Chondrocyte (in vitro differentiated cells): Measurements from ENCODE around the gene QRFPR. TPM values are rescaled to one million over a fixed set of nuclear protein-coding genes. Genes with fewer than 3 reads are reported as not detected.
"Not testable (repeated sequence)": the region's sequence is repeated elsewhere in the genome, so short reads cannot be mapped to it uniquely, and the experiment has no call there.

Source experiments
- DNase-seq: peaks from one replicate; pipeline ENCODE4 v3.0.0; 2021; ENCODE audit warnings: mixed read lengths, low spot score
- H3K27ac Mint-ChIP-seq: one replicate; pipeline ENCODE4 v1.8.0; 2021; ENCODE audit warnings: mild to moderate bottlenecking, moderate library complexity, mixed read lengths; ENCODE audit not compliant: unreplicated experiment
- H3K27me3 Mint-ChIP-seq: 2 replicates; pipeline ENCODE4 v1.8.0; 2021; ENCODE audit warnings: low read depth, mixed read lengths
- H3K36me3 Mint-ChIP-seq: 2 replicates; pipeline ENCODE4 v1.8.0; 2021; ENCODE audit warnings: low read depth, mixed read lengths
- H3K4me1 Mint-ChIP-seq: 2 replicates; pipeline ENCODE4 v1.8.0; 2021; ENCODE audit warnings: low read depth, mild to moderate bottlenecking, mixed read lengths
- H3K4me3 Mint-ChIP-seq: one replicate; pipeline ENCODE4 v1.8.0; 2021; ENCODE audit warnings: mild to moderate bottlenecking, moderate library complexity, mixed read lengths; ENCODE audit not compliant: unreplicated experiment
- H3K9me3 Mint-ChIP-seq: 2 replicates; pipeline ENCODE4 v1.8.0; 2021; ENCODE audit warnings: low read depth, mixed read lengths
- long read RNA-seq: library from polyadenylated mRNA; stranded (forward); transcript quantifications from one replicate; pipeline ENCODE4 v2.0.0, GENCODE V29; 2021
- total RNA-seq: library from RNA; stranded (reverse); gene quantifications from 3 replicates; pipeline ENCODE4 v1.2.1, GENCODE V29; 2021
- TF ChIP-seq, protein P1 (sequence below): fragments of 200-600 bp; sonication (generic); IDR thresholded peaks from 2 replicates; pipeline ENCODE4 v1.5.0; 2021; ENCODE audit warnings: antibody characterized with exemption, mild to moderate bottlenecking, moderate library complexity

Gene QRFPR
- total RNA-seq = not detected in 3 replicates
- long read RNA-seq = 0 reads

DNA sequence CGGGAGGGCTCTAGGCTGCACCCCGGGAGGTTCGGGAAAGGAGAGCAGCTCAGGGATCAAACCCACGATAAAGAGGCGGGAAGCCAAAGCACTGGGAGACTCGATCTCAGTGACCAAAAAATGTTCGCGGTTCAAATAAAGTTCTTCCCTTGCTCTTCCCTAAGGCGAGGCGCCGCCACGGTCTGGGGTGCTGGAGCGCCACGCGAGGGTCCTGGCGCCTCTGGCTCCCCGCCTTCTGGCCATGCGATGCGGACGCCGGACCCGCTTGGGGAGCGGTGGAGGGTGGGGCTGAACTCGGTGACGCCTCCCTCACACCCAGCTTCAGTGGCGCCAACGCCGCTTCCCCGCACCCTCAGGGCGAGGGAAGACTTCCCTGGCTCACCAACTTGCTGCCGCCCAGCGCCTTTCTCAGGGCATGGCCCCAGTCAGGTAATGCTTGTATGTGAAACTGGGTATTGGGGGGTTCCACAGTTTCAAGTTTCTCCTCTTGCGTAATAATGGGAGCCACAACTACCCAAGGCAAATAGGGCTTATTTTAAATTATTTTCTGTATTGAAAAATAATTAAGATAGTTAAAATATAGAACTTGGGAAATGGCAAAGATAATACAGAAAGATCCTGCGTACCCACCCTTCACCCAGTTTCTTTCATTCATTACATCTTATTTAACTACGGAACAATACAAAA lies at the start of gene QRFPR:
TSS of gene QRFPR (minus strand) at position 243 of the 687 bp plus-strand sequence. CDS start 371 bp downstream, outside the sequence.
- H3K9me3 Mint-ChIP-seq = no peaks in the 10 kb centered on the region
- H3K27ac Mint-ChIP-seq = no peak within 1 kb of the TSS
- H3K27me3 Mint-ChIP-seq = peaks cover 62% of the 10 kb centered on the region
- TF ChIP-seq, protein P1, sequence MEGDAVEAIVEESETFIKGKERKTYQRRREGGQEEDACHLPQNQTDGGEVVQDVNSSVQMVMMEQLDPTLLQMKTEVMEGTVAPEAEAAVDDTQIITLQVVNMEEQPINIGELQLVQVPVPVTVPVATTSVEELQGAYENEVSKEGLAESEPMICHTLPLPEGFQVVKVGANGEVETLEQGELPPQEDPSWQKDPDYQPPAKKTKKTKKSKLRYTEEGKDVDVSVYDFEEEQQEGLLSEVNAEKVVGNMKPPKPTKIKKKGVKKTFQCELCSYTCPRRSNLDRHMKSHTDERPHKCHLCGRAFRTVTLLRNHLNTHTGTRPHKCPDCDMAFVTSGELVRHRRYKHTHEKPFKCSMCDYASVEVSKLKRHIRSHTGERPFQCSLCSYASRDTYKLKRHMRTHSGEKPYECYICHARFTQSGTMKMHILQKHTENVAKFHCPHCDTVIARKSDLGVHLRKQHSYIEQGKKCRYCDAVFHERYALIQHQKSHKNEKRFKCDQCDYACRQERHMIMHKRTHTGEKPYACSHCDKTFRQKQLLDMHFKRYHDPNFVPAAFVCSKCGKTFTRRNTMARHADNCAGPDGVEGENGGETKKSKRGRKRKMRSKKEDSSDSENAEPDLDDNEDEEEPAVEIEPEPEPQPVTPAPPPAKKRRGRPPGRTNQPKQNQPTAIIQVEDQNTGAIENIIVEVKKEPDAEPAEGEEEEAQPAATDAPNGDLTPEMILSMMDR = no peak
- peaks cover 2% of the 10 kb centered on the region for H3K36me3 Mint-ChIP-seq
- H3K4me1 Mint-ChIP-seq = peaks cover 14% of the 10 kb centered on the region
- H3K4me3 Mint-ChIP-seq = peak within 1 kb of the TSS; percentile 66
- DNase-seq = no peak

DNA sequence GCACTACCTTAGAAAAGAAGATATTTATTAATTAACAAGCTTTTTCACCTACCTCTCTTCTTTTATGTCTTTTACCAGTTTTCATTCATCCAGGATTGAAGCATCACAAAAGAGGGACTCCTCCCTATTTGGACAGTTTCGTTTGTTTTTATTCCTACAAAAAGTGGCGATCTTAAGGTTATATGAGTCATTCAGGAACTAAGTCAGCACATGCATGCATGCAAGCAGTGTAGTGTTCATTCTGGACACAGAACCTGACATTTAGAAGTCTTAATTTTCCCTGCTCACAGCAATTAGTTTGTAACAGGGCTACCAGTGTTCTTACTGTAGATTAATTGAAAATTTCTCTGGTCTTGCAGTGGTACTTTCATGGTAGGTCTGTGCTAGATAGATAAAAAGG lies 47.9 kb upstream of the QRFPR start:
- no peak for DNase-seq
- H3K36me3 Mint-ChIP-seq = peaks cover 2% of the 10 kb centered on the region
- H3K27ac Mint-ChIP-seq = no peak overlapping the region
- TF ChIP-seq, protein P1 = no peak
- no peak overlapping the region for H3K4me3 Mint-ChIP-seq
- H3K9me3 Mint-ChIP-seq = peaks cover 15% of the 10 kb centered on the region
- H3K27me3 Mint-ChIP-seq = no peaks in the 10 kb centered on the region
- H3K4me1 Mint-ChIP-seq = peaks cover 5% of the 10 kb centered on the region

DNA sequence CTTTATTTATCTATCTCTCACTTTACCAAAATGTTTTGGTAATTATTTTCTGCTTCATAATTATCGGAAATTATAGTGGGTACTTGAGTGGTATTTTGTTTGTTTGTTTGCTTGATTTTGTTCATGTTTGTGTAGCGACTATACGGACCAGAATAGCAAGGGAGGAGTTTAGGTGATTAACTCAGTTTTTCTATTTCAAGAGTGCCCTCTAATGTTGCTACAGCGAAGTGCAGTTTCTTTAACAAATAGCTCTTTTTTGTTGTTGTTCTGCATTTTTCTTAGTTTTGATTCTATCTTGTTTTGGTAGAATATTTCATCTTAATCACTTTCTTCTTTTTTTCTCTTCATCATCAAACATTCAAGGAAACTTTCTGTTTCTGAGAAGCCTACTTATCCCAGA lies 40.8 kb upstream of the QRFPR start:
- peaks cover 7% of the 10 kb centered on the region for H3K27me3 Mint-ChIP-seq
- peaks cover 2% of the 10 kb centered on the region for H3K9me3 Mint-ChIP-seq
- DNase-seq = no peak
- H3K36me3 Mint-ChIP-seq = no peaks in the 10 kb centered on the region
- no peaks in the 10 kb centered on the region for H3K4me1 Mint-ChIP-seq
- no peak overlapping the region for H3K4me3 Mint-ChIP-seq
- no peak overlapping the region for H3K27ac Mint-ChIP-seq
- TF ChIP-seq, protein P1 = peak; percentile 45

DNA sequence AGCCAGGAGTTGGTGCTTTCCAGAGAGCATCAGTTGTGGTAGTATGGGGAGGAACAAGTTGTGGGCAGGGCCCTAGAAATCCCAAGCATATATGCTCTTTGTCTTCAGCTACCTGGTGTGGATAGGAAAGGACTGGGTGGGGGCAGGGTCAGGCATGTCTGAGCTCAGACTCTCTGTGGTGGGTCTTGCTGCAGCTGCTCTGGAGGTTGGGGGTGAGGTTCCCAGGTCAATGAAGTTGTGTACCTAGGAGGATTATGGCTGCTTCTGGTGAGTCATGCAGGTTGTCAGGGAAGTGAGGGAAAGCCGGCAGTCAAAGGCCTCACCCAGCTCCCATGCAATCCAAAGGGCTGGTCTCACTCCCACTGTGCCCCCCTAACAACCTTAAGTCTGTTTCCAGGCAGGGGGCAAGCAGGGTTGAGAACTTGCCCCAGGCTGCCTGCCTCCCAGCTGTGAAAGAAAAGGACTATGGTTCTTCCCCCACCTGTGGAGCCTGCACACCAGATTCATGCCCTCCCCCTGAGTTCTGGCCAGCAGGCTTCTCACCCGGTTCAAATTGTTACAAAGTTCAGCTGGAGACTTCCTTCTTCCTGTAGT lies 30.4 kb upstream of the QRFPR start:
- peaks cover 18% of the 10 kb centered on the region for H3K9me3 Mint-ChIP-seq
- TF ChIP-seq, protein P1 = no peak
- H3K4me3 Mint-ChIP-seq = no peak overlapping the region
- peaks cover 1% of the 10 kb centered on the region for H3K36me3 Mint-ChIP-seq
- no peak overlapping the region for H3K27ac Mint-ChIP-seq
- no peaks in the 10 kb centered on the region for H3K4me1 Mint-ChIP-seq
- no peak for DNase-seq
- peaks cover 4% of the 10 kb centered on the region for H3K27me3 Mint-ChIP-seq

DNA sequence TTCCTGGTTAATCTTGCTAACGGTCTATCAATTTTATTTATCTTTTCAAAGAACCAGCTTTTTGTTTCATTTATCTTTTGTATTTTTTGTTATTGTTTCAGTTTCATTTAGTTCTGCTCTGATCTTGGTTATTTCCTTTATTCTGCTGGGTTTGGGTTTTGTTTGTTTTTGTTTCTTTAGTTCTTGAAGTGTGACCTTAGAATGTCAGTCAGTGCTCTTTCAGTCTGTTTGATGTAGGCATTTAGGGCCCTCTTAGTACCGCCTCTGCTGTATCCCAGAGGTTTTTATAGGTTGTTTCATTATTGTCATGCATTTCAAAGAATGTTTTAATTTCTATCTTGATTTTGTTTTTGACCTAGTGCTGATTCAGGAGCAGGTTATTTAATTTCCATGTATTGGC lies 27.7 kb upstream of the QRFPR start:
- not testable (repeated sequence) for H3K36me3 Mint-ChIP-seq, H3K9me3 Mint-ChIP-seq, DNase-seq, H3K27ac Mint-ChIP-seq, H3K27me3 Mint-ChIP-seq, H3K4me3 Mint-ChIP-seq, H3K4me1 Mint-ChIP-seq
